ENCODE measurements around the gene LMX1B.

The LMX1B gene

GRCh38 chr9:126703002-126703865 is 89.5 kb downstream of the LMX1B start:
- in situ Hi-C loops (cut with MboI; ENCODE audit: low sequenced_read_pairs, unreplicated experiment), result no loop called here
- TF ChIP-seq CTCF (IDR thresholded peaks at IDR 0.05; ENCODE audit: borderline replicate concordance, control extremely low read depth, extremely low read depth, insufficient read depth, missing control alignments), result no peak
- no peak for DNase-seq (ENCODE audit: low spot score)

- in situ Hi-C loops (cut with MboI; ENCODE audit: low sequenced_read_pairs, unreplicated experiment), result no loop called here
- no peak for TF ChIP-seq CTCF (IDR thresholded peaks at IDR 0.05; ENCODE audit: borderline replicate concordance, control extremely low read depth, extremely low read depth, insufficient read depth, missing control alignments)
Measured at GRCh38 chr9:126703866-126704156, 90.1 kb downstream of the LMX1B start.

GRCh38 chr9:126704157-126704891 is 90.6 kb downstream of the LMX1B start:
- DNase-seq (ENCODE audit: low spot score), result peak; percentile 41
- in situ Hi-C loops (cut with MboI; ENCODE audit: low sequenced_read_pairs, unreplicated experiment), result no loop called here
- TF ChIP-seq CTCF (IDR thresholded peaks at IDR 0.05; ENCODE audit: borderline replicate concordance, control extremely low read depth, extremely low read depth, insufficient read depth, missing control alignments), result no peak

More at GRCh38 chr9:126703866-126704156, 90.1 kb downstream of the LMX1B start:
- peak; percentile 22 for DNase-seq (ENCODE audit: low spot score)

GRCh38 chr9:126704892-126705766 is 91.4 kb downstream of the LMX1B start:
- TF ChIP-seq CTCF (IDR thresholded peaks at IDR 0.05; ENCODE audit: borderline replicate concordance, control extremely low read depth, extremely low read depth, insufficient read depth, missing control alignments), result peak; percentile 93
- DNase-seq (ENCODE audit: low spot score), result peak; percentile 93
- in situ Hi-C loops (cut with MboI; ENCODE audit: low sequenced_read_pairs, unreplicated experiment), result loop anchor here (5.0 kb wide), 1 partner anchor 77 kb away; no protein-coding TSS in a partner anchor

- in situ Hi-C loops (cut with MboI; ENCODE audit: low sequenced_read_pairs, unreplicated experiment), result loop anchor here (5.0 kb wide), 1 partner anchor 76 kb away; no protein-coding TSS in a partner anchor
- DNase-seq (ENCODE audit: low spot score), result peak; percentile 82
- peak; percentile 87 for TF ChIP-seq CTCF (IDR thresholded peaks at IDR 0.05; ENCODE audit: borderline replicate concordance, control extremely low read depth, extremely low read depth, insufficient read depth, missing control alignments)
Measured at GRCh38 chr9:126705767-126706697, 92.3 kb downstream of the LMX1B start.
